Measurements from ENCODE around the gene ITGA6. TPM values are rescaled to one million over a fixed set of nuclear protein-coding genes. Genes with fewer than 3 reads are reported as not detected.

The ITGA6 gene
- total and polyA plus RNA-seq, 8 donors, result 43.1 to 93.5 (median 75.1) TPM

GRCh38 chr2:172434821-172435605 is 7.6 kb downstream of the ITGA6 start:
- ATAC-seq (no peak), DNase-seq (no peak)
- peaks cover 0 to 2% of the 10 kb centered on the region in 2 donors for H3K27me3 ChIP-seq
- no peaks in the 10 kb centered on the region for H3K36me3 ChIP-seq
- H3K4me3 ChIP-seq, result no peak overlapping the region
- H3K4me1 ChIP-seq, result peaks cover 5 to 68% of the 10 kb centered on the region in 2 donors
- H3K27ac ChIP-seq, result peak overlapping the region in 1 of 2 donors; percentile 33
- H3K9me3 ChIP-seq, result no peaks in the 10 kb centered on the region
- intact Hi-C loops (cut with DNase I), result no loop called here
- TF ChIP-seq, protein P1, sequence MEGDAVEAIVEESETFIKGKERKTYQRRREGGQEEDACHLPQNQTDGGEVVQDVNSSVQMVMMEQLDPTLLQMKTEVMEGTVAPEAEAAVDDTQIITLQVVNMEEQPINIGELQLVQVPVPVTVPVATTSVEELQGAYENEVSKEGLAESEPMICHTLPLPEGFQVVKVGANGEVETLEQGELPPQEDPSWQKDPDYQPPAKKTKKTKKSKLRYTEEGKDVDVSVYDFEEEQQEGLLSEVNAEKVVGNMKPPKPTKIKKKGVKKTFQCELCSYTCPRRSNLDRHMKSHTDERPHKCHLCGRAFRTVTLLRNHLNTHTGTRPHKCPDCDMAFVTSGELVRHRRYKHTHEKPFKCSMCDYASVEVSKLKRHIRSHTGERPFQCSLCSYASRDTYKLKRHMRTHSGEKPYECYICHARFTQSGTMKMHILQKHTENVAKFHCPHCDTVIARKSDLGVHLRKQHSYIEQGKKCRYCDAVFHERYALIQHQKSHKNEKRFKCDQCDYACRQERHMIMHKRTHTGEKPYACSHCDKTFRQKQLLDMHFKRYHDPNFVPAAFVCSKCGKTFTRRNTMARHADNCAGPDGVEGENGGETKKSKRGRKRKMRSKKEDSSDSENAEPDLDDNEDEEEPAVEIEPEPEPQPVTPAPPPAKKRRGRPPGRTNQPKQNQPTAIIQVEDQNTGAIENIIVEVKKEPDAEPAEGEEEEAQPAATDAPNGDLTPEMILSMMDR (IDR thresholded peaks at IDR 0.05), result no peak

DNA sequence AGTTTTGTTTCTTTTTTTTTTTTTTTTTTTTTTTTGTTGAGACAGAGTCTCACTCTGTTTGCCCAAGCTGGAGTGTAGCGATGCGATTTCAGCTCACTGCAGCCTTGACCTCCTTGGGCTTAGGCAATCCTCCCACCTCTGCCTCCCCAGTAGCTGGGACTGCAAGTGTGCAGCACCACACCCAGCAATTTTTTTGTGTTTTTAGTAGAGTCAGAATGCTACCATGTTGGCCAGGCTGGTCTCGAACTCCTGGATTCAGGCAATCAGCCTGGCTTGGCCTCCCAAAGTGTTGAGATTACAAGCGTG is 8.2 kb downstream of the ITGA6 start:
- DNase-seq, result no peak
- H3K4me1 ChIP-seq, result peaks cover 5 to 65% of the 10 kb centered on the region in 2 donors
- TF ChIP-seq, protein P1 (IDR thresholded peaks at IDR 0.05), result no peak

DNA sequence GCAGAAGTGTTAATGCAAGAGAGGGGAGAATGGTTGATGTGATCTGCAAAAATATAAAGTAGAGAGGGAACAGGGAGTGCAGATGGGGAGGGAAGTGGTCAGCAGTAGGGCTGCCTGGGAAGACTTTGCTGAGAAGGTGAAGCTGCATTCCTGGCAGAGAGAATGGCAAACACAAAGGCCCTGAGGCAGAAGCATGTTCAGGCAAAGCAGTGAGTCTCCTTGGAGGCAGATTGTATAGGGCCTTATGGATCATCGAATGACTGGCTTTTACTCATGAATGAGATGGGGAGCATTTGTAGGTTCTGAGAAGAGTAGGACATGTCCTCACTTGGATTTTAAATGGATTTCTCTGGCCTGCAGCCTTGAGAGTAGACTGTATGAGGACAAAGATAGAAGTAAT is 9.5 kb downstream of the ITGA6 start:
- DNase-seq (no peak), ATAC-seq (no peak)
- no peaks in the 10 kb centered on the region for H3K27me3 ChIP-seq
- TF ChIP-seq, protein P1 (IDR thresholded peaks at IDR 0.05), result no peak
- peaks cover 4 to 64% of the 10 kb centered on the region in 2 donors for H3K4me1 ChIP-seq
- H3K36me3 ChIP-seq, result no peaks in the 10 kb centered on the region
- H3K27ac ChIP-seq, result no peak overlapping the region
- no peaks in the 10 kb centered on the region for H3K9me3 ChIP-seq
- intact Hi-C loops (cut with DNase I), result no loop called here
- H3K4me3 ChIP-seq, result no peak overlapping the region

More for the DNA sequence above, 8.2 kb downstream of the ITGA6 start:
- no peak for ATAC-seq
- Histone ChIP-seq H3K36me3 (no peaks in the 10 kb centered on the region), H3K4me3 (no peak overlapping the region), H3K9me3 (no peaks in the 10 kb centered on the region), H3K27me3 (no peaks in the 10 kb centered on the region), H3K27ac (no peak overlapping the region)
- intact Hi-C loops (cut with DNase I), result no loop called here

DNA sequence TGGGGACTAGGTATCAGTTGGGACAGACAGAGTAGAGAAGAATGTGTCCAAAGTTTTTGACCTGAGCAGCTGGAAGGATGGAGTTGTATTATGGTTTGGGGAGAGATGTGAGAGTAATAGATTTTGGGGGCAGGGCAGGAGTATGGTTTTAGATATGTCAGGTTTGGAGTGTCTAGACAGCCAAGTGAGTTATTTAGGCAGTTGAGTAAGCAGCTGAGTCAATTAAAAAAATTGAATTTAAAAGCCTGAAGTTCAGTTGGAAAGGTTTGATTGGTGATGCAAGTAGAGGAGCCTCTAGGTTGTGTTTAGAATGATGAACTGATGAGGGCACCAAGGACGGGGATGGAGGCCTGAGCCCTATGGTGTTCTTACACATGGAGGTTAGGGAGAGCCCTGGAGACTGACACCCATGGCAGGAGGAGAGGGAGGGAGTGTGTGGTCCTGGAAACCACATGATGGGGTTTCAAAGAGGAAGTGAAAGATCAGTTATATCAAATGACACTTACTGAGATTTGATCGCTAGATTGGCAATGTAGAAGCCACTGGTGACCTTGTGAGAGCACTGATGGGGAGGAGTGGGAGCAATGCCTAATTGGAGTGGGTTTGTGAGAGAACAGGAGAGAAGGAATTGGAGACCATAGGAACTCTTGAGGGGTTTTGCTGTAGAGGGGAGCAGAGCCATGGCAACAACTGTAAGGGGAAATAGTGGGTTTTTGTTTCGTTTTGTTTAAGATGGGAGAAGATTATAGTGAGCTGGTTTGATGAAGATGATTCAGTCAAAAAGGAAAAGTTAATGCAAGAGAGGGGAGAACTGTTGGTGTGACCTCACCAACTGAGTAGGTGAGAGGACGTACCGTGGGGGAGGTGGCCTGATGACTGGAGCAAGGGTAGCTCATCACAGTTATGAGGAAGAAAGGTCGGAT is 10.3 kb downstream of the ITGA6 start:
- H3K9me3 ChIP-seq, result no peaks in the 10 kb centered on the region
- H3K36me3 ChIP-seq, result no peaks in the 10 kb centered on the region
- intact Hi-C loops (cut with DNase I), result no loop called here
- DNase-seq (no peak), ATAC-seq (no peak)
- no peaks in the 10 kb centered on the region for H3K27me3 ChIP-seq
- peaks cover 0 to 68% of the 10 kb centered on the region in 2 donors for H3K4me1 ChIP-seq
- TF ChIP-seq, protein P1 (IDR thresholded peaks at IDR 0.05), result no peak
- peak overlapping the region in 1 of 2 donors; percentile 16 for H3K27ac ChIP-seq
- no peak overlapping the region for H3K4me3 ChIP-seq
